Measurements from ENCODE around the gene PHF12.

DNA sequence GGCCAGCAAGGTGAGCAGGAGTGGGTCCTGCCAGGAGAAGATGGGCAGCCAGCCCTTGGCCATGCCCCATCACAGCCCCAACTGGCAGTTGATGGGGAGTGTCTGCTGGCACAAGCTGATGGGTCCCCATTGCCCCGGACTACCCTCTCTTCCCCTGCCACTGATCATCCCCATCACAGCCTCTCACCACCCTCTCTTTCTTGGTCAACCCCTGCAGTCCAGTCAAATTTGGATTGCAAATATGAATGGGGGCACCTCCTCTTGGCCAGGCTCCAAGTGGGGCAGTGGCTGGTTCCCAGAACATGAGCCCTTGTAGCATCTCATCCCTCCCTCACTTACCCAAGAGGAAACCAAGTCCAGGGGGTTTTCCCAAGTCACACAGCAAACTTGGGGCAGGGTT is 37.2 kb upstream of the PHF12 start:
- TF ChIP-seq, protein P1, sequence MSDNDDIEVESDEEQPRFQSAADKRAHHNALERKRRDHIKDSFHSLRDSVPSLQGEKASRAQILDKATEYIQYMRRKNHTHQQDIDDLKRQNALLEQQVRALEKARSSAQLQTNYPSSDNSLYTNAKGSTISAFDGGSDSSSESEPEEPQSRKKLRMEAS (IDR thresholded peaks at IDR 0.05) = no peak
- TF ChIP-seq RAD21 (IDR thresholded peaks at IDR 0.05; ENCODE audit: low read depth) (no peak), CREB1 (IDR thresholded peaks at IDR 0.05; ENCODE audit: low read depth) (no peak), EP300 (IDR thresholded peaks at IDR 0.05; ENCODE audit: borderline replicate concordance) (no peak), TCF12 (IDR thresholded peaks at IDR 0.05; ENCODE audit: low read depth) (no peak)
